Endothelial cell of umbilical vein (primary cell): Measurements from ENCODE around the gene FAM53A. TPM values are rescaled to one million over a fixed set of nuclear protein-coding genes. Genes with fewer than 3 reads are reported as not detected.

ENCODE experiments used
- BruUV-seq: library from RNA; stranded (reverse); fragments of 400-500 nt; replicated peaks from 2 replicates; lab custom pipeline; 2021; lab: Mats Ljungman, UMichigan
- CTCF ChIA-PET: fragments of 300-600, 350-600 bp; sonication (Branson Sonifier 250); formaldehyde crosslinking; loops from one replicate; lab custom pipeline; 2021; ENCODE audit warnings: antibody characterized with exemption, inconsistent platforms; lab: Charles Lee
- POLR2A ChIA-PET: fragments of 300-600, 350-600 bp; sonication (Branson Sonifier 250); formaldehyde crosslinking; loops from one replicate; lab custom pipeline; 2021; ENCODE audit warnings: antibody characterized with exemption, inconsistent platforms; lab: Charles Lee
- DNase-seq: peaks from one replicate; pipeline ENCODE4 v3.0.0-alpha.2; 2011; ENCODE audit warnings: low read depth, low spot score
- FAIRE-seq: peaks from 2 replicates; lab custom pipeline; 2011; peaks lifted over from hg19 to GRCh38; lab: Jason Lieb, UNC
- H2AFZ ChIP-seq: 2 replicates; pipeline ENCODE4 v1.6.0; 2012; ENCODE audit warnings: low read depth, low read length, control low read depth, inconsistent platforms
- H3K27ac ChIP-seq: 2 replicates; pipeline ENCODE4 v1.5.1; 2011; ENCODE audit warnings: low read depth, mild to moderate bottlenecking, control low read depth, low read length, moderate library complexity; ENCODE audit not compliant: insufficient read depth
- H3K27me3 ChIP-seq, 2 experiments: 2 replicates each; pipeline versions ENCODE4 v1.6.0 to v1.6.1; 2011; ENCODE audit warnings: low read length in 2 of 2, mixed read lengths in 1 of 2; ENCODE audit not compliant: control insufficient read depth in 2 of 2, insufficient read depth in 2 of 2
- H3K36me3 ChIP-seq, 2 experiments: 2 replicates in 1 of 2; 3 replicates in 1 of 2; pipeline ENCODE4 v1.5.1; 2011; ENCODE audit warnings: low read length in 2 of 2, mild to moderate bottlenecking in 1 of 2, moderate library complexity in 1 of 2; ENCODE audit not compliant: control insufficient read depth in 2 of 2, insufficient read depth in 2 of 2; ENCODE audit errors: extremely low read depth in 1 of 2
- H3K4me1 ChIP-seq: 3 replicates; pipeline ENCODE4 v1.5.1; 2011; ENCODE audit warnings: mild to moderate bottlenecking, low read length; ENCODE audit not compliant: control insufficient read depth, insufficient read depth; ENCODE audit errors: extremely low read depth
- H3K4me2 ChIP-seq: 2 replicates; pipeline ENCODE4 v1.6.1; 2011; ENCODE audit warnings: low read length, control low read depth, mixed read lengths; ENCODE audit not compliant: insufficient read depth
- H3K4me3 ChIP-seq, 3 experiments: fragments of 200-600 bp in 1 of 3; sonication (generic), shearing (Covaris generic) in 1 of 3; replicated peaks in 1 of 3; 2 replicates each; pipeline ENCODE4 v1.5.1; 2011 to 2016; ENCODE audit warnings: control low read depth in 3 of 3, low read length in 3 of 3, mild to moderate bottlenecking in 2 of 3, inconsistent platforms in 1 of 3, low read depth in 1 of 3, moderate library complexity in 1 of 3; ENCODE audit not compliant: insufficient read depth in 1 of 3
- H3K79me2 ChIP-seq: 2 replicates; pipeline ENCODE4 v1.6.0; 2012; ENCODE audit warnings: low read length, inconsistent platforms; ENCODE audit not compliant: control insufficient read depth, insufficient read depth
- H3K9ac ChIP-seq: replicated peaks from 2 replicates; pipeline ENCODE3; 2011; ENCODE audit warnings: low read length, control low read depth; ENCODE audit not compliant: insufficient read depth; ENCODE audit errors: extremely low read depth
- H3K9me1 ChIP-seq: replicated peaks from 3 replicates; pipeline ENCODE4 v1.6.0; 2011; ENCODE audit warnings: mild to moderate bottlenecking, low read length; ENCODE audit not compliant: control insufficient read depth, insufficient read depth; ENCODE audit errors: extremely low read depth
- H3K9me3 ChIP-seq: replicated peaks from 2 replicates; pipeline ENCODE4 v1.5.1; 2012; ENCODE audit warnings: low read length, inconsistent platforms; ENCODE audit not compliant: control insufficient read depth, insufficient read depth
- H4K20me1 ChIP-seq: replicated peaks from 2 replicates; pipeline ENCODE3; 2011; ENCODE audit warnings: mild to moderate bottlenecking, low read length; ENCODE audit not compliant: control insufficient read depth, insufficient read depth; ENCODE audit errors: extremely low read depth
- EZH2 ChIP-seq: IDR thresholded peaks from 2 replicates; pipeline ENCODE4 v1.6.1; 2012; ENCODE audit warnings: borderline replicate concordance, low read depth, mild to moderate bottlenecking, moderate library complexity, low read length, inconsistent platforms; ENCODE audit not compliant: severe bottlenecking
- GATA2 ChIP-seq: IDR thresholded peaks from 2 replicates; pipeline ENCODE4 v1.7.0; 2011; ENCODE audit warnings: low read depth, mild to moderate bottlenecking, moderate library complexity, mixed read lengths, low read length; ENCODE audit not compliant: insufficient read length, insufficient read depth
- JUN ChIP-seq: IDR thresholded peaks from 2 replicates; pipeline ENCODE4 v1.6.1; 2011; ENCODE audit warnings: borderline replicate concordance, low read depth; ENCODE audit not compliant: insufficient read length, insufficient read depth
- POLR2A ChIP-seq: IDR thresholded peaks from 2 replicates; pipeline ENCODE4 v1.6.1; 2012; ENCODE audit warnings: low read depth, mild to moderate bottlenecking, control low read depth, low read length
- POLR2AphosphoS5 ChIP-seq: IDR thresholded peaks from 2 replicates; pipeline ENCODE4 v1.6.1; 2012; ENCODE audit warnings: low read depth, mild to moderate bottlenecking, control low read depth, low read length, moderate library complexity; ENCODE audit not compliant: insufficient read depth
- dilution Hi-C: fragments of 300-500 bp; cut with MboI; formaldehyde crosslinking; loops from one replicate; pipeline ENCODE4 v1.15.0; 2019; ENCODE audit warnings: low sequenced_read_pairs; ENCODE audit not compliant: extremely low pct_ligation_motif_present
- intact Hi-C: fragments of 100-400 bp; cut with micrococcal nuclease; formaldehyde crosslinking; loops from one replicate; pipeline ENCODE4 v1.10.0; 2022
- polyA plus RNA-seq, 4 experiments: library from polyadenylated mRNA; depleted of rRNA in 3 of 4; stranded (reverse) in 3 of 4; unstranded in 1 of 4; fragments of >200 nt; gene quantifications; 2 replicates each; pipeline versions ENCODE4 v1.2.1 to v1.2.3, GENCODE V29; 2011 to 2012; ENCODE audit warnings: missing spikeins in 1 of 4
- total RNA-seq: library from RNA; stranded (reverse); gene quantifications from 2 replicates; pipeline ENCODE4 v1.2.3, GENCODE V29; 2021
- TF ChIP-seq, protein P1 (sequence below), 2 donors: IDR thresholded peaks; 1 replicate in 1 of 2; 2 replicates in 1 of 2; pipeline ENCODE4 v1.5.1; 2011; ENCODE audit warnings: low read length in 2 of 2, mild to moderate bottlenecking in 2 of 2, moderate library complexity in 2 of 2, control low read depth in 1 of 2, inconsistent platforms in 1 of 2, low read depth in 1 of 2; ENCODE audit not compliant: insufficient read depth in 1 of 2; ENCODE audit errors: extremely low read depth in 1 of 2

The FAM53A gene
- total and polyA plus RNA-seq, 2 donors (not counting 3 experiments of a cell fraction or from before 2014, with no cell fraction given), result 1.3 to 1.7 TPM

- DNase-seq (no peak), FAIRE-seq (no peak)
- Histone ChIP-seq H4K20me1 (no peaks in the 10 kb centered on the region), H3K36me3 (peaks cover 0 to 14% of the 10 kb centered on the region in 2 experiments), H3K4me2 (no peak overlapping the region), H3K9me1 (no peaks in the 10 kb centered on the region), H3K4me3 (no peak overlapping the region), H2AFZ (no peak overlapping the region), H3K27ac (no peak overlapping the region), H3K9ac (no peak overlapping the region), H3K9me3 (no peaks in the 10 kb centered on the region), H3K4me1 (peaks cover 13% of the 10 kb centered on the region), H3K27me3 (no peaks in the 10 kb centered on the region), H3K79me2 (peaks cover 38% of the 10 kb centered on the region)
- TF ChIP-seq JUN, result no peak
- TF ChIP-seq GATA2, result no peak
- no peak for TF ChIP-seq EZH2
- no peak for TF ChIP-seq POLR2AphosphoS5
- TF ChIP-seq, protein P1, sequence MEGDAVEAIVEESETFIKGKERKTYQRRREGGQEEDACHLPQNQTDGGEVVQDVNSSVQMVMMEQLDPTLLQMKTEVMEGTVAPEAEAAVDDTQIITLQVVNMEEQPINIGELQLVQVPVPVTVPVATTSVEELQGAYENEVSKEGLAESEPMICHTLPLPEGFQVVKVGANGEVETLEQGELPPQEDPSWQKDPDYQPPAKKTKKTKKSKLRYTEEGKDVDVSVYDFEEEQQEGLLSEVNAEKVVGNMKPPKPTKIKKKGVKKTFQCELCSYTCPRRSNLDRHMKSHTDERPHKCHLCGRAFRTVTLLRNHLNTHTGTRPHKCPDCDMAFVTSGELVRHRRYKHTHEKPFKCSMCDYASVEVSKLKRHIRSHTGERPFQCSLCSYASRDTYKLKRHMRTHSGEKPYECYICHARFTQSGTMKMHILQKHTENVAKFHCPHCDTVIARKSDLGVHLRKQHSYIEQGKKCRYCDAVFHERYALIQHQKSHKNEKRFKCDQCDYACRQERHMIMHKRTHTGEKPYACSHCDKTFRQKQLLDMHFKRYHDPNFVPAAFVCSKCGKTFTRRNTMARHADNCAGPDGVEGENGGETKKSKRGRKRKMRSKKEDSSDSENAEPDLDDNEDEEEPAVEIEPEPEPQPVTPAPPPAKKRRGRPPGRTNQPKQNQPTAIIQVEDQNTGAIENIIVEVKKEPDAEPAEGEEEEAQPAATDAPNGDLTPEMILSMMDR (IDR thresholded peaks at IDR 0.05; ENCODE audit: extremely low read depth in 1 of 2, insufficient read depth in 1 of 2, low read depth in 1 of 2, low read length in 2 of 2), result no peak
- TF ChIP-seq POLR2A, result no peak
- POLR2A ChIA-PET, result no interaction called here
- CTCF ChIA-PET, result interaction anchor here (4.6 kb wide), 1 partner anchor 23 kb away, joined by 15 read pairs; no protein-coding TSS in a partner anchor
- dilution Hi-C loops, result no loop called here
- intact Hi-C loops, result no loop called here
- BruUV-seq, result no TSS peak
Measured at GRCh38 chr4:1716065-1716945, 32.2 kb upstream of the FAM53A start.
